Aorta (tissue), 5 donors: ENCODE results near the gene MYO1D. TPM values are rescaled to one million over a fixed set of nuclear protein-coding genes. Genes with fewer than 3 reads are reported as not detected.

Source experiments
- ATAC-seq: fragments of 200-7000 bp; cut with Tn5 transposase; one replicate; pipeline ENCODE4 v1.9.1; 2022; ENCODE audit warnings: moderate library complexity; ENCODE audit not compliant: low FRiP score
- DNase-seq, 2 donors: peaks; one replicate each; pipeline ENCODE4 v3.0.0-alpha.2; 2020
- H3K27ac ChIP-seq, 2 donors: one replicate each; pipeline ENCODE4 v1.5.1; 2013; ENCODE audit warnings: low read length in 2 of 2, mild to moderate bottlenecking in 2 of 2, moderate library complexity in 2 of 2, control low read depth in 1 of 2, inconsistent platforms in 1 of 2, low read depth in 1 of 2
- H3K27me3 ChIP-seq, 2 donors: one replicate each; pipeline ENCODE4 v1.6.1; 2013; ENCODE audit warnings: control low read depth in 1 of 2, low read length in 1 of 2, mild to moderate bottlenecking in 1 of 2, moderate library complexity in 1 of 2; ENCODE audit not compliant: insufficient read depth in 2 of 2, control insufficient read depth in 1 of 2
- H3K36me3 ChIP-seq, 2 donors: one replicate each; pipeline ENCODE4 v1.6.1; 2013; ENCODE audit warnings: control low read depth in 1 of 2, low read length in 1 of 2, mild to moderate bottlenecking in 1 of 2; ENCODE audit not compliant: insufficient read depth in 2 of 2, control insufficient read depth in 1 of 2
- H3K4me1 ChIP-seq, 2 donors: one replicate each; pipeline ENCODE4 v1.6.1; 2013; ENCODE audit warnings: low read length in 2 of 2, control low read depth in 1 of 2, mild to moderate bottlenecking in 1 of 2, moderate library complexity in 1 of 2; ENCODE audit not compliant: insufficient read depth in 2 of 2, control insufficient read depth in 1 of 2
- H3K4me3 ChIP-seq, 2 donors: one replicate each; pipeline ENCODE4 v1.5.1; 2013; ENCODE audit warnings: low read length in 2 of 2, control low read depth in 1 of 2, mild to moderate bottlenecking in 1 of 2
- H3K9me3 ChIP-seq: one replicate; pipeline ENCODE4 v1.6.1; 2013; ENCODE audit warnings: mild to moderate bottlenecking, low read length; ENCODE audit not compliant: control insufficient read depth
- WGBS, 2 donors: extraction: QIAGEN DNeasy Blood & Tissue Kit; methylation state at CpG; one replicate each; pipeline ENCODE4 v1.1.7; 2013; 5-methylcytosine and 5-hydroxymethylcytosine counted together
- intact Hi-C, 2 donors: fragments of 100-400 bp; cut with DNase I; formaldehyde crosslinking; loops; one replicate each; pipeline versions ENCODE4 v1.14.2 to v1.15.0; 2022
- polyA plus RNA-seq, 2 donors: library from polyadenylated mRNA; stranded (reverse); fragments of 200-250 nt; gene quantifications; one replicate each; pipeline ENCODE4 v1.2.3, GENCODE V29; 2013
- total RNA-seq, 2 donors: library from RNA; stranded (reverse); fragmentation: NEBNext Ultra II Directional; extraction: Animal tissue kit (Norgen Biotek cat#: 25700); gene quantifications; one replicate each; pipeline ENCODE4 v1.2.1, GENCODE V29; 2021
- donor health status: healthy with polysubstance abuse.
- donor health status: Bipolar disorder and iron deficiency.
- donor health status: DM: no; HTN: no; CAD: no.
- donor health status: DM: no; HTN: no; CAD: no.
- donor health status: DM: yes; HTN: yes; CAD: no.

Gene MYO1D
- total and polyA plus RNA-seq, 4 donors: 62.5 to 358 (median 164) TPM

DNA sequence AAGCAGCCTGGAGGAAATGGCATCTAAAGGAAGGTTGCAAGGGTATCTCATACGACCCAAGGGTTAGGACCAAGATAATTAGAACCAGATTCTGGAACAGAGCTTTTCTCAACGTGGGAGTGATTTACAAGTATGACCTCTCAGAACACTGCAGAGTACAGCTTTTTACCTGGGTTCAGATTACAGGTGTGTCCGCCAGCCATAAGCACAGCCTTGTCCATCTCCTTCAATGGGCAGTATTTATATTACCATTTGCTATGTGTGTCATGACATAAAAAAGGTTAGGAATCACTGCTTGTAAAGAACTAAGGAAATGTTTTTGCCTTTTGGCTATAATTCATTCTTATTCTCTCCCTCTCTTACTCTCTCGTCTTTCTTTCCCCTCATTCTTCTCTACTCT lies 36.7 kb downstream of the MYO1D start:
- Histone ChIP-seq H3K36me3 (no peaks in the 10 kb centered on the region), H3K27ac (peak overlapping the region in 1 of 2 donors; percentile 48), H3K4me1 (peaks cover 1 to 17% of the 10 kb centered on the region in 2 donors), H3K27me3 (no peaks in the 10 kb centered on the region), H3K4me3 (no peak overlapping the region), H3K9me3 (no peaks in the 10 kb centered on the region)
- DNase-seq: no peak
- intact Hi-C loops: no loop called here
- ATAC-seq: no peak
- WGBS, 2 donors: 68 to 70% methylated on average over 4 of the region's 4 CpGs

GRCh38 chr17:32836527-32836926 lies 40.4 kb downstream of the MYO1D start:
- no peak overlapping the region for H3K27ac ChIP-seq
- no peaks in the 10 kb centered on the region for H3K9me3 ChIP-seq
- H3K36me3 ChIP-seq: no peaks in the 10 kb centered on the region
- DNase-seq: no peak
- intact Hi-C loops: no loop called here
- no peak overlapping the region for H3K4me3 ChIP-seq
- 95 to 97% methylated on average over 2 of the region's 2 CpGs for WGBS, 2 donors
- H3K4me1 ChIP-seq: peaks cover 1 to 14% of the 10 kb centered on the region in 2 donors
- no peak for ATAC-seq
- H3K27me3 ChIP-seq: no peaks in the 10 kb centered on the region

DNA sequence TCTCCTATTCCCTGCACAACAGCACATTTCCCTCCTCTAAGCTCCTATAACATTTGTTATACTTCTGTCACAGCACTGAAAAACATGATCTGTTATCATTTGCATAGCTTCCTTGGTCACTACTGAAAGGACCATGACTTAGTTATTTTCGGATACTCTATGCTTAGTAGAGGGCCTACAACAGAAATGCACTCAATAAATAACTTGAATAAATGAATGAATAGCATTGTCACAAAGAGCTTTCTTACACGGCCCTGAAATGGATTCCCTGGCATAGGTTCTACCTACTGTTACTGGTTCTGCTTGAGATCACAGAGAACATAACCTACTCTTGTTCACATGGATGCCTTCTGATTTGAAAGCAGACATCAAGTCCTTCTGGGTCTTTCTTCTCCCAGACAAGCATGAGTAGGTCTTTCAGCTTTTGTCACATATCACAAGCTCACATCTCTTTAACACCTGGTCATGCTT lies 41.6 kb downstream of the MYO1D start:
- no peak for DNase-seq
- H3K27me3 ChIP-seq: no peaks in the 10 kb centered on the region
- H3K36me3 ChIP-seq: no peaks in the 10 kb centered on the region
- ATAC-seq: no peak
- no peak overlapping the region for H3K27ac ChIP-seq
- intact Hi-C loops: no loop called here
- 65 to 70% methylated on average over 2 of the region's 2 CpGs for WGBS, 2 donors
- peaks cover 1 to 14% of the 10 kb centered on the region in 2 donors for H3K4me1 ChIP-seq
- H3K4me3 ChIP-seq: no peak overlapping the region
- no peaks in the 10 kb centered on the region for H3K9me3 ChIP-seq

DNA sequence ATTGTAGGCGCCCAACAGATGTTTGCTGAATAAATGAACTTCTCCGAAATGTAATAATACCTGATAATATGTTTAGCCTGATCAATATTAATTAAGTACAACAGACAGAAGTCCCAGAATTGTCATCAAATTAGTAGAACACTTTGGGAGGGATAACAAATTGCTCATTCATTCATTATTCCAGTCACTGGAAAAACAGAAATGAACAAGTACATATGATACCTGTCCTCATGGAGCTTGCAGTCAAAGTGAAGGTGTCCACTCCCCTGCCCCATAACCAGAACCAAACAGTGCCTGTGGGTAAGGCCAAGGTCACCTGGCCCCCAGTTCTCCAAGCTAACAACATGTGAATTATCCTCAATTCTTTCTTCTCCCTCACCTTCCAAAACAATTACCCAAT lies 42.8 kb downstream of the MYO1D start:
- Histone ChIP-seq H3K27ac (no peak overlapping the region), H3K36me3 (no peaks in the 10 kb centered on the region), H3K27me3 (no peaks in the 10 kb centered on the region), H3K4me1 (peaks cover 4 to 10% of the 10 kb centered on the region in 2 donors), H3K9me3 (no peaks in the 10 kb centered on the region), H3K4me3 (no peak overlapping the region)
- WGBS, 2 donors: 97% methylated on average over 2 of the region's 2 CpGs
- intact Hi-C loops: no loop called here
- DNase-seq: no peak
- ATAC-seq: no peak

DNA sequence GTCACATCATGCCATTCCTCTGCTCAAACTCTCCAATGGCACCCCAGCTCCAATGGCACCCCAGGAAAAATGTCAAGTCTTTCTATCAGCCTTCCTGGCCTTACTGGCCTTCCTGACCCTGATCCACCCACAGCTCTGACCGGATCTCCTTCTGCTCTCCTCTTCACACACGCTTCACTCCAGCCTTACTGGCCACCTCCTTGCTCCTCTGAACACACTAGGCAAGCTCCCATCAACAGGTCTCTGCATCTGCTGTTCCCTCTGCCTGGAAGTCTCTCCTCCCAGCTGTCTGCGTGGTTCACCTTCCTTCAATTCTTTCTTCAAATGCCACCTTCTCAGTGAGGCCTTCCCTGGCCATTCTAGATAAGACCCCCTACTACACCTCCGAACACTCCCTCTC lies 43.4 kb downstream of the MYO1D start:
- Histone ChIP-seq H3K27ac (peak overlapping the region in 1 of 2 donors; percentile 8), H3K36me3 (no peaks in the 10 kb centered on the region), H3K27me3 (no peaks in the 10 kb centered on the region), H3K4me3 (no peak overlapping the region), H3K4me1 (peaks cover 6 to 10% of the 10 kb centered on the region in 2 donors), H3K9me3 (no peaks in the 10 kb centered on the region)
- WGBS, 2 donors: 83 to 93% methylated on average over 4 of the region's 4 CpGs
- DNase-seq (no peak), ATAC-seq (no peak)
- intact Hi-C loops: no loop called here

GRCh38 chr17:32833076-32833475 lies 43.8 kb downstream of the MYO1D start:
- WGBS, 2 donors: 93 to 95% methylated on average over 5 of the region's 5 CpGs
- no peaks in the 10 kb centered on the region for H3K9me3 ChIP-seq
- no peak overlapping the region for H3K4me3 ChIP-seq
- ATAC-seq: no peak
- H3K27me3 ChIP-seq: no peaks in the 10 kb centered on the region
- H3K27ac ChIP-seq: no peak overlapping the region
- H3K36me3 ChIP-seq: no peaks in the 10 kb centered on the region
- intact Hi-C loops: no loop called here
- no peak for DNase-seq
- H3K4me1 ChIP-seq: peaks cover 6 to 10% of the 10 kb centered on the region in 2 donors

DNA sequence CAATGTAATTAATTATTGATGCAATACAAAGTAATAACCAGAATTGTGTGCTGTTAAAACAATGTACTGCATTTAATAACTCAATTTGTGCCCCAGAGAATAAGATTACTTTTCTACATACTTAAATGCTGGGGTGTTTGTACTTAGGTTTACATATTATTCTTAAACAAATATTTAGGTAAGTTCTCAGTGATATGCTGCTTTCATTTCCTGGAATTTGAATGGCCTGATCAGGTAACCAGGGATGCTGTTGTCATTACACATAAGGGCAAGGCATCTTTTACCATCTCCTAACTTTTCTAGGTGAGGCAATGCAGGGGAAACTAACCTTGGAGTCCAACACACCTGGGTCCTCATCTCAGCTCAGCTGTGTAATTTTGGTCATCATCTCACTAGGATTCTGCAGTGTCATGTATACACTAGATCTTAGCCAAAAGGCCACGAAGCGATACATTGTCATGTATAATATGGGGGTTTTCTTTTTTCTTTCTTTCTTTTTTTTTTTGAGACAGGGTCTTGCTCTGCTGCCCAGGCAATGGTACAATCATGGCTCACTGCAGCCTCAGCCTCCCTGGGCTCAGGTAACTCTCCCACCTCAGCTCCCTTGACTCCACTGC lies 45.2 kb downstream of the MYO1D start:
- Histone ChIP-seq H3K9me3 (no peaks in the 10 kb centered on the region), H3K36me3 (no peaks in the 10 kb centered on the region), H3K27ac (peak overlapping the region in 1 of 2 donors; percentile 28), H3K4me3 (no peak overlapping the region), H3K27me3 (no peaks in the 10 kb centered on the region), H3K4me1 (peaks cover 6 to 12% of the 10 kb centered on the region in 2 donors)
- ATAC-seq: no peak
- no peak for DNase-seq
- 96 to 100% methylated on average over 2 of the region's 2 CpGs for WGBS, 2 donors
- intact Hi-C loops: no loop called here

DNA sequence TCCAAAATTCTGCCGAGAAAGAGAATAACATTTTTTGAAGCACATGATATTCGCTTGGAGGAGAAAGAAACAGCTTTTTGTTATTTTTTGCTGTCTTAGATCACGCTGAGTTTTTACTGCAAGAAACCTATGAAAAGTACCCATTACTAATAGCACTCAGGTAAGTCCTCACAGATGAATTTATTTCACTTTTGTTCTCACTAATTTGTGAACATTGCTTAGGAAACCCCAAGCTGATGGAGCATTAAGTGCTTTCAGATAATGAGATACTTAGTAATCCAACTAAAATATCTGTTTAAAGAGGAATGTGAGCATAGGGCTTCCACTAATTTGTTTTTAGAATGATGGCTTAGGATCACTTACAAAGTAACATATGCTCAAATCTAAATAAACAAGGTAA lies 45.7 kb downstream of the MYO1D start:
- H3K9me3 ChIP-seq: no peaks in the 10 kb centered on the region
- no peaks in the 10 kb centered on the region for H3K27me3 ChIP-seq
- no peak for DNase-seq
- H3K4me3 ChIP-seq: no peak overlapping the region
- intact Hi-C loops: no loop called here
- H3K36me3 ChIP-seq: no peaks in the 10 kb centered on the region
- H3K4me1 ChIP-seq: peaks cover 6 to 12% of the 10 kb centered on the region in 2 donors
- no peak for ATAC-seq
- WGBS, 2 donors: 19 to 20% methylated on average over 3 of the region's 3 CpGs
- H3K27ac ChIP-seq: no peak overlapping the region

DNA sequence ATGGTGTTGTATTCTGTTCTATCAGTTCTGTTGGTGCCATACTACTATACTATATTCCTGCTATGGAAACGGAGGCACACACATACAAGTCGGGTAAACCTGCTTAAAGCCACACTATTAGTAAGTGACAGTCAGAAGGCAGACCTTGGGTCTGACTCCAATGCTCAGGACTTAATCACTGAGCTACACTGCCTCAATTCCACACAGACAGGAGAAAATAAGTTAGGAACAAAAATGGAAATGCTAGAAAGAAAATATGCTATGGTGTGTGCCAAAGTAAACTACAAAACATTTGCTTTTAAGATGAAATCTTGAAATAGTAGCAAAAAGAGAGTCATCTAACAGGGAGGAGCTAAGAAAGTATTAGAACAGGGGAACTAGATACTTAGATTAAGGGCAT lies 48.1 kb downstream of the MYO1D start:
- DNase-seq (no peak), ATAC-seq (no peak)
- Histone ChIP-seq H3K27me3 (no peaks in the 10 kb centered on the region), H3K4me3 (no peak overlapping the region), H3K9me3 (no peaks in the 10 kb centered on the region), H3K4me1 (peaks cover 6 to 8% of the 10 kb centered on the region in 2 donors), H3K27ac (peak overlapping the region; percentile 82 to 94), H3K36me3 (no peaks in the 10 kb centered on the region)
- WGBS, 2 donors: 22 to 30% methylated on average over 2 of the region's 2 CpGs
- intact Hi-C loops: loop anchor here (5.0 to 10.0 kb wide), 2 partner anchors 43 to 1426 kb away; partner anchors contain the start of gene CCL2 (in 1 of the 2)
